ENCODE data around the gene ARHGEF17. TPM values are rescaled to one million over a fixed set of nuclear protein-coding genes. Genes with fewer than 3 reads are reported as not detected.

The ARHGEF17 gene
- total and polyA plus RNA-seq, 2 of the 13 experiments (the other 11 are each of a cell fraction or from before 2014, with no cell fraction given): 10.7 to 28.8 TPM

- peak; percentile 15; the same call in 1 of the 2 replicates for TF ChIP-seq ZNF773 (CRISPR knock-in tag; IDR thresholded peaks at IDR 0.05; ENCODE audit: borderline replicate concordance)
- TF ChIP-seq FOSL2 (CRISPR knock-in tag; IDR thresholded peaks at IDR 0.05): no peak
Measured at GRCh38 chr11:73376160-73376802, 68.2 kb downstream of the ARHGEF17 start, which contains the start of gene RELT (continued).

- H3K27ac ChIP-seq (ENCODE audit: extremely low read length, insufficient read depth, low read length): peak overlapping the region; percentile 51
- H3K79me2 ChIP-seq (ENCODE audit: insufficient read depth, low read length): peaks cover 19% of the 10 kb centered on the region
- in situ Hi-C loops (cut with HindIII; ENCODE audit: extremely low pct_ligation_motif_present, low pct_unique_long_range_greater_than_20kb): no loop called here
- peaks cover 0 to 7% of the 10 kb centered on the region in 2 experiments; a peak in 1 of 5 replicates for H3K27me3 ChIP-seq (ENCODE audit: control insufficient read depth in 1 of 2, insufficient read depth in 2 of 2, low read length in 2 of 2)
- intact Hi-C loops (cut with micrococcal nuclease; ENCODE audit: unreplicated experiment): loop anchor here (2.0 kb wide), 1 partner anchor 62 kb away; no protein-coding TSS in a partner anchor
- peak; percentile 54 for DNase-seq (ENCODE audit: low spot score)
- TSS peak; percentile 54 for BruUV-seq (replicated peaks)
- peak overlapping the region; percentile 98 for H3K4me2 ChIP-seq (ENCODE audit: low read depth, low read length)
- H3K9me3 ChIP-seq (ENCODE audit: low read length): no peaks in the 10 kb centered on the region
- ChIA-PET POLR2A (interaction anchor here (0.6 to 2.4 kb wide), 2 partner anchors 68 to 70 kb away, joined by 3 to 8 read pairs; no protein-coding TSS in a partner anchor), CTCF (ENCODE audit: low intra/inter-chr PET ratio, low total read pairs) (interaction anchor here (1.8 kb wide), 1 partner anchor 16 kb away, joined by 8 read pairs; no protein-coding TSS in a partner anchor)
- H3K4me1 ChIP-seq (ENCODE audit: insufficient read depth, low read length): peaks cover 43% of the 10 kb centered on the region
- peak; percentile 46 for FAIRE-seq
- no peaks in the 10 kb centered on the region for H3K36me3 ChIP-seq (replicated peaks in 1 of 2; ENCODE audit: control insufficient read depth in 1 of 2, insufficient read depth in 2 of 2, low read length in 2 of 2)
- ATAC-seq: peak; percentile 31
- peak overlapping the region; percentile 77 for H3K9ac ChIP-seq (ENCODE audit: insufficient read depth, low read depth, low read length)
- H2AFZ ChIP-seq (ENCODE audit: low read length): no peak overlapping the region
- H3K4me3 ChIP-seq (replicated peaks in 1 of 3; ENCODE audit: insufficient read depth in 1 of 3, low read depth in 2 of 3, low read length in 3 of 3): peak overlapping the region; percentile 73 to 87 (median 79)
- 5% methylated on average over 26 of the region's 56 CpGs for WGBS (ENCODE audit: low lambda C conversion rate)
- H4K20me1 ChIP-seq (ENCODE audit: insufficient read depth, low read length): no peaks in the 10 kb centered on the region
- TF ChIP-seq ZNF543 (CRISPR knock-in tag; IDR thresholded peaks at IDR 0.05): 0 out of 2 replicates have a peak, but pooled peaks have one; percentile 23
- TF ChIP-seq SYNCRIP (IDR thresholded peaks at IDR 0.05; ENCODE audit: insufficient read depth, low read depth, low read length): no peak
- TF ChIP-seq RFXAP (CRISPR knock-in tag; IDR thresholded peaks at IDR 0.05; ENCODE audit: borderline replicate concordance): no peak
- TF ChIP-seq ZXDC (CRISPR knock-in tag; IDR thresholded peaks at IDR 0.05): no peak
- TF ChIP-seq TGIF2 (CRISPR knock-in tag; IDR thresholded peaks at IDR 0.05): no peak
- TF ChIP-seq MYPOP (CRISPR knock-in tag; IDR thresholded peaks at IDR 0.05): no peak
- TF ChIP-seq AHR (CRISPR knock-in tag; IDR thresholded peaks at IDR 0.05): no peak
- TF ChIP-seq ZFP36 (IDR thresholded peaks at IDR 0.05; ENCODE audit: borderline replicate concordance, low read depth, low read length, partially characterized antibody): no peak
- 0 out of 2 replicates have a peak, but pooled peaks have one; percentile 10 for TF ChIP-seq ATF5 (CRISPR knock-in tag; IDR thresholded peaks at IDR 0.05; ENCODE audit: low read depth)
- TF ChIP-seq TARDBP (CRISPR knock-in tag; IDR thresholded peaks at IDR 0.05): peak; percentile 30; the same call in 1 of the 2 replicates
- TF ChIP-seq ZSCAN22 (CRISPR knock-in tag; IDR thresholded peaks at IDR 0.05): no peak
- TF ChIP-seq CENPBD1 (CRISPR knock-in tag; IDR thresholded peaks at IDR 0.05; ENCODE audit: borderline replicate concordance, low read depth): no peak
- TF ChIP-seq HNF4A (CRISPR knock-in tag; IDR thresholded peaks at IDR 0.05): no peak
Measured at GRCh38 chr11:73376803-73377629, 68.9 kb downstream of the ARHGEF17 start.

Data from HepG2 (cell line).